ENCODE measurements around the gene DNASE2.
A peak's percentile ranks its signal among the peaks of the same experiment; 100 is the strongest.

The DNASE2 gene

DNA sequence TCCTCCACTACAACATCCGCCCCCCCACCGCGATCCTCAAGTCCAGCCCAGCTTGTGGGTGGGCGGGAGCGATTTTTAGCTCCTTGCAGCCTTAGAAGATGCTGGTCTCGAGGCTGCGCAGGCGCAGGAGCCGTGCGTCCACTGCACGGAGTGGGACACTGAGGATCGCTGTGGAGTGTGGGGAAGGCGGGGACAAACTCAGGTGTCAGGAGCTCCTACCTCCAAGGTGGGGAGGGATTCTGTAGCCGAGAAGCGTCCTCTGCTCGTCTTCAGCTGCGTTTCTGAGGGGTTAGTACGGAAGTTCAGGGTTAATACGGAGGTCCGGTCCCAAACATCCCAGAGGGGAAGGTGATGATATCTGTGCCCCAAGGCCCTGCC lies 46.7 kb downstream of the DNASE2 start, which contains the start of gene RTBDN:
Gene RTBDN (minus strand): TSS at position 14 of the 378 bp plus-strand sequence. CDS start 4,600 bp downstream, outside the sequence.
- peak within 1 kb of the TSS; percentile 49 for H3K4me3 ChIP-seq (ENCODE audit: low read depth, low read length)
- TF ChIP-seq, protein P1, sequence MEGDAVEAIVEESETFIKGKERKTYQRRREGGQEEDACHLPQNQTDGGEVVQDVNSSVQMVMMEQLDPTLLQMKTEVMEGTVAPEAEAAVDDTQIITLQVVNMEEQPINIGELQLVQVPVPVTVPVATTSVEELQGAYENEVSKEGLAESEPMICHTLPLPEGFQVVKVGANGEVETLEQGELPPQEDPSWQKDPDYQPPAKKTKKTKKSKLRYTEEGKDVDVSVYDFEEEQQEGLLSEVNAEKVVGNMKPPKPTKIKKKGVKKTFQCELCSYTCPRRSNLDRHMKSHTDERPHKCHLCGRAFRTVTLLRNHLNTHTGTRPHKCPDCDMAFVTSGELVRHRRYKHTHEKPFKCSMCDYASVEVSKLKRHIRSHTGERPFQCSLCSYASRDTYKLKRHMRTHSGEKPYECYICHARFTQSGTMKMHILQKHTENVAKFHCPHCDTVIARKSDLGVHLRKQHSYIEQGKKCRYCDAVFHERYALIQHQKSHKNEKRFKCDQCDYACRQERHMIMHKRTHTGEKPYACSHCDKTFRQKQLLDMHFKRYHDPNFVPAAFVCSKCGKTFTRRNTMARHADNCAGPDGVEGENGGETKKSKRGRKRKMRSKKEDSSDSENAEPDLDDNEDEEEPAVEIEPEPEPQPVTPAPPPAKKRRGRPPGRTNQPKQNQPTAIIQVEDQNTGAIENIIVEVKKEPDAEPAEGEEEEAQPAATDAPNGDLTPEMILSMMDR (IDR thresholded peaks at IDR 0.05; ENCODE audit: low read depth, low read length): no peak

GRCh38 chr19:12833738-12834565 lies 47.3 kb downstream of the DNASE2 start:
- H3K4me3 ChIP-seq (ENCODE audit: low read depth, low read length): peak overlapping the region; percentile 49
- TF ChIP-seq, protein P1 (IDR thresholded peaks at IDR 0.05; ENCODE audit: low read depth, low read length): no peak

DNA sequence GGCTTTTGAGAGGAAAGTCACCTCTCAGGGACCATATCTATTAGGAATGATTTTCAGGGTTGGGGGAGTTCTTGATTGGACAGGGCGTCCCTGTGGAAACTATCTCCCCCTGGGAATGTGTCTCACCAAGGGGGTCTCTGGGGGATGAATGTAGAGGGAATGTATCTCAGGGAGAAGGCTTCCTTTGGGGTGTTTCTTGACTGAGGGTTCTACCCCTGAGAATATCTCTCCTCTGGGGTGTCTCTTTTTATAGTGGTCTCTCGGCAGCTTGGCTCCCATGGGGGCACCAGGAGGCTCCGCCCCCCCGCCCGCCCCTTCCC lies 47.9 kb downstream of the DNASE2 start:
- no peak overlapping the region for H3K4me3 ChIP-seq (ENCODE audit: low read depth, low read length)
- TF ChIP-seq, protein P1 (IDR thresholded peaks at IDR 0.05; ENCODE audit: low read depth, low read length): no peak

DNA sequence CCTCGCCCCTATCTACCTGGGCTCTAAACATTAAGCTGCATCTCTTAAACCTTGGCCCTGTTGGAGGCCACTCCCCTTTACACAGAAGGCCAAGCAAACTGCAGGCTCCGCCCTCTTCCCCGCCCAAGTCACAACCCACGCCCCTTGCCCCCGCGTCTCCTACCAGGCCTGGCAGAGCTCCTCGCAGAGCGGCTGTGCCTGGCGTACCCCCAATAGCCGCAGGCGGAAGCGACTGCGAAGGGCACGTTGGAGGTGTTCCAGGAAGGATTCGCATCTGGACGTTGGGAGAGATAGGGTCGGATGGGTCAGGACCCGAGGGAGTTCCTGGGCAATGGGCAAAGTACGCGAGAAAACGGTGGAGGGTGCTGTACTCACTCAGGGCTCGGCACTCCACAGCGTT lies 52.8 kb downstream of the DNASE2 start:
- H3K4me3 ChIP-seq (ENCODE audit: low read depth, low read length): no peak overlapping the region
- TF ChIP-seq, protein P1 (IDR thresholded peaks at IDR 0.05; ENCODE audit: low read depth, low read length): no peak

DNA sequence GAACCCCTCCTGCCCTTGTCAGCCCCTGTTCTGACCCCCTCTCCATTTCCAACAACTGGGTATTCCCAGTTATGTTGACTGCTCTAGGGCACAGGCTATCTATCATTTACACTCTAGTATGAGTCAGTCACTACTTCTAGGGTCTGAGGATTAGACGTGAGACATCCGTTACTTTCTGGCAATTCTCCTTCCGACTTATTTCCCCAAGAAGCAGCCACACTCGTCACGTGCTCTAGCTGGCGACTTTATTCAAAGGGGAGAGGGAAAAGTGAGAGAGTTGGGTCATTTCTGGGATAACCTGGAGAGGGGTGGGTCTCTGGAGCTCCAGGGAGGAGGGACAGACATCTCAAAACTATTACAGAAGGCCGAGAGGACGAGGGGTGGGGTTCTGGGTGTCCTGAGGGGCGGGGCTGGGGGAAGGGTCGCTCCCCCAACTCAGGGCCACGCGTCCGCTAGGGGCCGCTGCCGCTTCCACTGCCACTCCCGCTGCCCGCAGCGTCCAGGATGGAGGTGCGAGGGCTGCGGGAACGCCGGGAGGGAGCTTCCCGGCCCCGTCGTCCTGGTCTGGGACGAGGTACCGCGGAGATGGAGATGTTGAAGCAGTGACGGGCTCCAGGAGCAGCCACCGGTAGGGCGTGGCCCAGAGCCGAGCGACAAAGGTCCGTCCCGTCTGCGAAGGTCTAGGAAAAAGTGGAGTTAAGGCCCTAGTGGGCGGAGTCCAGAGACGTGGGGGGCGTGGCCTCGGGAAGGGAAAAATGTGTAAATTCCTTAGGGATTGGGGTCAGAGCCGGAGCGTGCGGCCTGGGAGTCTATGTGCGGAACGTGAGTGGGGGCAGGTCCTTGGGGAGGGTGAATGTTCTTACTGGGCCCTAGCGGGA lies 55.8 kb downstream of the DNASE2 start:
- TF ChIP-seq, protein P1 (IDR thresholded peaks at IDR 0.05; ENCODE audit: low read depth, low read length): no peak
- no peak overlapping the region for H3K4me3 ChIP-seq (ENCODE audit: low read depth, low read length)

All from WI38 (cell line).